Measurements from ENCODE around the gene VGLL4.
"Not testable (repeated sequence)": the region's sequence is repeated elsewhere in the genome, so short reads cannot be mapped to it uniquely, and the experiment has no call there.

Gene VGLL4

GRCh38 chr3:11607816-11608215 lies 35.9 kb downstream of the VGLL4 start:
- no peak for DNase-seq (ENCODE audit: low read depth in 1 of 2, low spot score in 1 of 2)

GRCh38 chr3:11606865-11607440 lies 36.8 kb downstream of the VGLL4 start:
- no peak for DNase-seq (ENCODE audit: low read depth in 1 of 2, low spot score in 1 of 2)

- DNase-seq (ENCODE audit: low read depth in 1 of 2, low spot score in 1 of 2) = no peak
These were observed 37.5 kb downstream of the VGLL4 start for GRCh38 chr3:11606090-11606784.

- no peak for DNase-seq (ENCODE audit: low read depth in 1 of 2, low spot score in 1 of 2)
These were observed 38.3 kb downstream of the VGLL4 start for GRCh38 chr3:11605398-11605797.

- DNase-seq (ENCODE audit: low read depth in 1 of 2, low spot score in 1 of 2) = no peak
These were observed 39.4 kb downstream of the VGLL4 start for GRCh38 chr3:11604139-11604892.

GRCh38 chr3:11603628-11604027 lies 40.1 kb downstream of the VGLL4 start:
- no peak for DNase-seq (ENCODE audit: low read depth in 1 of 2, low spot score in 1 of 2)

- no peak for DNase-seq (ENCODE audit: low read depth in 1 of 2, low spot score in 1 of 2)
These were observed 40.7 kb downstream of the VGLL4 start for GRCh38 chr3:11602886-11603527.

- no peak for DNase-seq (ENCODE audit: low read depth in 1 of 2, low spot score in 1 of 2)
These were observed 41.4 kb downstream of the VGLL4 start for GRCh38 chr3:11602239-11602840.

GRCh38 chr3:11601446-11602238 lies 42.1 kb downstream of the VGLL4 start:
- no peak for DNase-seq (ENCODE audit: low read depth in 1 of 2, low spot score in 1 of 2)

GRCh38 chr3:11600501-11601282 lies 43.0 kb downstream of the VGLL4 start:
- DNase-seq (ENCODE audit: low read depth in 1 of 2, low spot score in 1 of 2) = no peak

- no peak for DNase-seq (ENCODE audit: low read depth in 1 of 2, low spot score in 1 of 2)
These were observed 47.3 kb downstream of the VGLL4 start for GRCh38 chr3:11596387-11596786.

- DNase-seq (ENCODE audit: low read depth in 1 of 2, low spot score in 1 of 2) = not testable (repeated sequence)
These were observed 48.7 kb downstream of the VGLL4 start for GRCh38 chr3:11595024-11595423.

- no peak for DNase-seq (ENCODE audit: low read depth in 1 of 2, low spot score in 1 of 2)
These were observed 50.2 kb downstream of the VGLL4 start for GRCh38 chr3:11593318-11594034.

GRCh38 chr3:11592445-11593298 lies 51.0 kb downstream of the VGLL4 start:
- DNase-seq (ENCODE audit: low read depth in 1 of 2, low spot score in 1 of 2) = no peak

- DNase-seq (ENCODE audit: low read depth in 1 of 2, low spot score in 1 of 2) = no peak
These were observed 52.1 kb downstream of the VGLL4 start for GRCh38 chr3:11591391-11592282.

GRCh38 chr3:11591002-11591355 lies 52.7 kb downstream of the VGLL4 start:
- no peak for DNase-seq (ENCODE audit: low read depth in 1 of 2, low spot score in 1 of 2)

GRCh38 chr3:11589706-11590105 lies 54.0 kb downstream of the VGLL4 start:
- no peak for DNase-seq (ENCODE audit: low read depth in 1 of 2, low spot score in 1 of 2)

All from activated T-helper 1 cell treated with anti-CD3 and anti-CD28 coated beads, Interleukin-2, amount 50 U/mL, for 16 hours (primary cell).